HG03520 (cell line): Measurements from ENCODE around the gene UBFD1.
"Not testable (repeated sequence)": the region's sequence is repeated elsewhere in the genome, so short reads cannot be mapped to it uniquely, and the experiment has no call there.

Experiments
- ATAC-seq: cut with Tn5 transposase; IDR thresholded peaks from one replicate; pipeline ENCODE4 v1.9.1; 2021; ENCODE audit warnings: mild to moderate bottlenecking, moderate library complexity; ENCODE audit not compliant: unreplicated experiment

The UBFD1 gene

DNA sequence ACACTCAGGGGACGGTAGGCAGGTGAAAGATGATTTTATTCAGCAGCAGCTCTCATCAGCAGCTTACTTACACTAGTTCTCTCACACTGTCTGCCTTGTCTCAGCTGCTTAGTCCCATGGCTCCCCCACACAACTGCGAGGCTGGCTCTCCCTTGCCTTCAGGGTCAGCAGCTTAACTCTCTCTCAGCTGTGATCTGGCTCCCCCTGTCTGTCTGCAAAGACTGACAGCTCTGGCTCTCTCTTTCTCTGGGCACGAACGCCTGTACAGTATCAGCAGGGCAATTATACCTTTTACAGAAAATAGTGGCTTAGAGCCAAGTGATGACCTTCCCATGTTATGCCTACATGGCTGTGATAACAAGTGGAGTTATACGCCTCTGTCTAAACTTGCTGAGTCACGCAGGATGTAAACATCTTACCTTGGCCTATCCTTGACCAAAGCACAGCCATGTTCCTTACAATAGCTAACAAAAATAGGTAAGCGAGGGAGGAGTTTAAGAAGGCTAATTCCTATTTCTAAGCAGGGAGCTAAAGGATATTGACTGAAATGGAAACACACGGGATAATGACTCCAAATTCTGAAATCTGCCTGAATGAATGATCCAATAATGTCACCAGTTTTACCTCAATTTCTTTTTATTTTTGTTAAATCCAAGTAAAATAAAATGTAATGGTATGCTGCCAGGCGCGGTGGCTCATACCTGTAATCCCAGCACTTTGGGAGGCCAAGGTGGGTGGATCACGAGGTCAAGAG, 39.7 kb downstream of the UBFD1 start:
- ATAC-seq: no peak

DNA sequence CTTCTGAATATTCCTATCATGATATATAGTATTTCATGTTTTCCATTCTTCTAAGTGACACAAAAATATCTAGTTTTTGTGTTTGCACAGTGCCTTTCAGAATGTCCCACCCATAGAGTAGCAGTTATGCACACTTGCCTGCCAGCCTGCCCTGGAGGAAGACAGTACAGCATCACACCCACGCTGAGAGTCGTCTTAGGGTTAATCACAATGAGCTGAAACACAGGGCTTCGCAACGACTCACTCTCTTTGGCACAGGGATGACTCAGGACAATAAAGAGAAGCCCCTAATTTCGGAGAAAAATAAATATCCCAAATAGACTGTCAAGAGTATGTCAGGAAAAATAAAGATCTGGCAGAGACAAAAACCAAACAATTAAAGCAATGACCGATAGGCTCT, 50.2 kb downstream of the UBFD1 start:
- no peak for ATAC-seq

DNA sequence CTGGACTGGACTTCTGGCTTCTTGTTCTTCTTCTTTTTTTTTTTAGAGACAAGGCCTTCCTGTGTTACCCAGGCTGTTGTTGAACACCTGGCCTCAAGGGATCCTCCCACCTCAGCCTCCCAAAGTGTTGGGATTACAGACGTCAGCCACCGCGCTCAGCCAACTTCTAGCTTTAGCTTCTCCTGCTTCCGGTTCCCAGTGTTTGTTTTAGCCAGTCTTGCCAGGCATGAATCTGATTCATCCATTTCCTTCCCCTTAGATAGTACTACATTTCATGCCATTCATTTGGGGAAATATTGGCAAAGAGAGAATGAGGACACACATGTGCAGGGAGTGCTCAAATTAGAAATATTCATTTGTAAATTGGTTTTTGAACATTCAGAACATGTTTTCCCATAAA, 50.7 kb downstream of the UBFD1 start:
- ATAC-seq: no peak

DNA sequence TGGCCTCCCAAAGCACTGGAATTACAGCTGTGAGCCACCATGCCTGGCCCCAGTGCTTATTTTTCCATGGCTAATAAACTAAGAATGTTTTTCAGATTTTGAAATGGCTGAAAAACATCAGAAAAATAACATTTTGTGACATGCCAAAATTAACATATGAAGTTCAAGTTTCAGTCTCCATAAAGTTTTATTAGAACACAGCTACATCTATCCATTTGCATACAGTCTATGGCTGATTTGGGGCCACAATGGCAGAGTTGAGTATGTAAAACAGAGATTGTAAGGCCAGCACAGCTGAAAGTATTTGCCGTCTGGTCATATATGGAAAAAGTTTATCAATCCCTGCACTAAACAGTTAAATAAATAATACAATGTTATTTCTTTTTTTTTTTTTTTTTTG, 52.4 kb downstream of the UBFD1 start:
- no peak for ATAC-seq

DNA sequence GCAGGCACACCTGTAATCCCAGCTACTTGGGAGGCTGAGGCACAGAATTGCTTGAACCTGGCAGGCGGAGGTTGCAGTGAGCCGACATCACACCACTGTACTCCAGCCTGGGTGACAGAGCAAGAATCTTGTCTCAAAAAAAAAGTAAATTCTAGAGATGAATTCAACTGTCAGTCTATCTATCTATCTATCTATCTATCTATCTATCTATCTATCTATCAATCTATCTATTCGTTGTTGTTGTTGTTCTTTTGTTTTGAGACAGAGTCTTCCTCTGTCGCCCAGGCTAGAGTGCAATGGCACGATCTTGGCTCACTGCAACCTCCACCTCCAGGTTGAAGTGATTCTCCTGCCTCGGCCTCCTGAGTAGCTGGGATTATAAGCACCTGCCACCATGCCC, 53.4 kb downstream of the UBFD1 start:
- ATAC-seq: not testable (repeated sequence)

DNA sequence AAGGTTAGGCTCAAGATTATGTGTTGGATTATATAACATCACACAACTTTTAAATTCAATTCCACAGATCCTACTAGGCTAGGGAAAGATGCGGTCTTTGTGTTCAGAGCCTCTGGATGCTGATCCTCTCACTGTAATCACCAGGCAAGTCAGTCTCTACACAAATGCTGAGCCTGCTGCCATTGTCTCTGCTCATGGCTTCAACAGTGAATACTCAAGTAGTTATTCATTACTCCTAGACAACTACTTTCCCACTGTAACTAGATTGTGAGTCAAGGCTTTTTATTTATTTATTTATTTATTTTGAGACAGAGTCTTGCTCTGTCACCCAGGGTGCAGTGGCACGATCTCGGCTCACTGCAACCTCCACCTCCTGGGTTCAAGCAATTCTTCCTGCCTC, 54.4 kb downstream of the UBFD1 start:
- no peak for ATAC-seq

DNA sequence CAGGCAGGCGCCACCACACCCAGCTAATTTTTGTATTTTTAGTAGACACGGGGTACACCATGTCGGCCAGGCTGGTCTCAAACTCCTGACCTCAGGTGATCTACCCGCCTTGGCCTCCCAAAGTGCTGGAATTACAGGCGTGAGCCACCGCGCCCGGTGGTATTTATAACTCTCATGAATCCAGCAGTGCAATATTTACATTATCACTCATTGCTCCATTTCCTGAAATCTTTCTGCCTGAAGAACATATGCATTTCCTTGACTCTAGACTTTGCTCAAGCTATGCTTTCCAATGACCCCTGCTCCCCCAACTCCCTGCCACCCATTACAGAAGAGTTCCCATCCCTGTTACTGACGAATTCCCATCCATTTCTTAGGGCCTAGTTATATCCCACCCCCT, 58.3 kb downstream of the UBFD1 start:
- no peak for ATAC-seq
